Fibroblast of mammary gland (primary cell): Measurements from ENCODE around the gene DMWD.

Experiments used
- DNase-seq: peaks from one replicate; pipeline ENCODE4 v3.0.0-alpha.2; 2010; ENCODE audit warnings: low read depth
- H3K4me3 ChIP-seq: 2 replicates; pipeline ENCODE4 v1.5.1; 2011; ENCODE audit warnings: low read depth, mild to moderate bottlenecking, low read length, moderate library complexity; ENCODE audit not compliant: control insufficient read depth
- CTCF ChIP-seq: conservative IDR thresholded peaks from 2 replicates; pipeline ENCODE4 v1.5.1; 2011; ENCODE audit warnings: low read depth, low read length, inconsistent platforms; ENCODE audit not compliant: control insufficient read depth, insufficient read depth

The DMWD gene

GRCh38 chr19:45763691-45764294 is 28.9 kb downstream of the DMWD start:
- DNase-seq = no peak
- H3K4me3 ChIP-seq = no peak overlapping the region
- no peak for TF ChIP-seq CTCF

GRCh38 chr19:45762870-45763631 is 29.6 kb downstream of the DMWD start:
- no peak for DNase-seq
- no peak overlapping the region for H3K4me3 ChIP-seq
- TF ChIP-seq CTCF = no peak

GRCh38 chr19:45761714-45762113 is 30.9 kb downstream of the DMWD start:
- no peak for TF ChIP-seq CTCF
- H3K4me3 ChIP-seq = no peak overlapping the region
- no peak for DNase-seq

GRCh38 chr19:45758921-45759320 is 33.7 kb downstream of the DMWD start:
- H3K4me3 ChIP-seq = no peak overlapping the region
- DNase-seq = no peak

GRCh38 chr19:45757695-45758094 is 35.0 kb downstream of the DMWD start:
- no peak overlapping the region for H3K4me3 ChIP-seq
- no peak for DNase-seq
- TF ChIP-seq CTCF = no peak

More at GRCh38 chr19:45758921-45759320, 33.7 kb downstream of the DMWD start:
- no peak for TF ChIP-seq CTCF

GRCh38 chr19:45754323-45754722 is 38.3 kb downstream of the DMWD start:
- no peak overlapping the region for H3K4me3 ChIP-seq
- no peak for DNase-seq
- TF ChIP-seq CTCF = no peak
